Fibroblast of lung (primary cell): ENCODE results near the gene JUN.

ENCODE experiments used
- CTCF ChIP-seq, 2 donors: IDR thresholded peaks in 1 of 2; conservative IDR thresholded peaks in 1 of 2; 1 replicate in 1 of 2; 2 replicates in 1 of 2; pipeline ENCODE4 v1.5.1; 2011 to 2012; ENCODE audit warnings: low read length in 2 of 2, control low read depth in 1 of 2, inconsistent platforms in 1 of 2, low read depth in 1 of 2, mild to moderate bottlenecking in 1 of 2
- EZH2 ChIP-seq: IDR thresholded peaks from 2 replicates; pipeline ENCODE4 v1.5.1; 2012; ENCODE audit warnings: low read length, control low read depth, mild to moderate bottlenecking; ENCODE audit errors: missing control alignments

- no peak for TF ChIP-seq CTCF (conservative IDR thresholded peaks at IDR 0.05 in 1 of 2, IDR thresholded peaks at IDR 0.05 in 1 of 2; ENCODE audit: low read depth in 1 of 2, low read length in 2 of 2)
- TF ChIP-seq EZH2 = no peak
Measured at GRCh38 chr1:58802640-58803399, 19.0 kb upstream of the JUN start.
